Astrocyte (in vitro differentiated cells and primary cell): ENCODE data around the gene PPP2R5B.

Experiments used
- CTCF ChIP-seq: IDR thresholded peaks from 2 replicates; pipeline ENCODE4 v1.5.1; 2011; ENCODE audit warnings: low read depth, mild to moderate bottlenecking, inconsistent platforms, low read length, moderate library complexity; ENCODE audit not compliant: insufficient read depth
- EZH2 ChIP-seq: IDR thresholded peaks from 2 replicates; pipeline ENCODE4 v1.6.1; 2012; ENCODE audit warnings: mild to moderate bottlenecking, low read length, inconsistent platforms; ENCODE audit not compliant: insufficient read depth

GRCh38 chr11:64926689-64927088, 2.2 kb downstream of the PPP2R5B start:
- TF ChIP-seq CTCF (no peak), EZH2 (no peak)
